ENCODE results near the gene TTLL8.

DNA sequence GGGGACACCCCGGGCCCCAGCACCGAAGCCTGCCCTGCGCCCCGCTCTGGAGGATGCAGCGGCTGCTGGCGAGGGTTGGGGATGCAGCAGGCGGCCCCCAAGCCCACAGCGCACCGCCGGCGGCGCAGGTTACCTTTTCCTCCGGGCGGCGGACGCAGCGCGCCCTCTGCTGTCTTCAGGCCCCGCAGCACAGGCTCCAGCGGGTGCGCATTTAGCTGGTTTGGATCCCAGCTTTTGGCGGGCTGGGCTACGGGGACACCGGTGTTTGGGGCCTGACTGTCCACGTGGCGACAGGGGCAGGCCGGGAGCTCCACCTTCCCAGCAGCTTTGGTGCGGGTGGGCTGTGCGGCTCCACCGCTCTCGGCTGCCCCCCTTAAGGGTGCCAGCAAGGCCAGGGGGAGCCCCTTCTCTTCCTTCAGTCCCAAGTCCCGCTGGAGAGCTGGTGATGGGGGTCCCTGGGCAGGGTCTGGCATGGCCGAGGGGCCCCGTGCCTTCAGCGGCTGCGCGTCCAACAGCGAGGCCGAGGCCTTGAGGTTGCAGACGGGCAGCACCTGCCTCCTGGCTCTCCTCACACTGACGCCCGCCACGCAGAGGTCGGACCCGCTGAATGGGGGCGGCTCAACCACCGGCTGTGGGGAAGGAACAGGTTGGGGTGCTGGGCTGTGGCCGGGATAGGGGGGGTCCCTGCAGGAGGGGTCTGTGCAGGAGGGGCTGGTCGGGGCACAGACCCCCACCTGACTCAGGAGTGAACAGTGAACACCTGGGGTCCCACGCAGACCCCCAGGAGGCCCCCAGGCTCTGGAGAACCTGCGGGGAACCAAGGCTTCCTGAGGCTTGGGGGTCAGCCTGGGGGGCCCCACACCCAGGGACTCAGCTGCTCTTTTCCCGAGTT is 27.6 kb downstream of the TTLL8 start:
- TF ChIP-seq POLR2AphosphoS5 (IDR thresholded peaks at IDR 0.05; ENCODE audit: low read depth, low read length) (no peak), TCF7L2 (IDR thresholded peaks at IDR 0.05; ENCODE audit: low read depth, low read length) (no peak)
- TF ChIP-seq, protein P1, sequence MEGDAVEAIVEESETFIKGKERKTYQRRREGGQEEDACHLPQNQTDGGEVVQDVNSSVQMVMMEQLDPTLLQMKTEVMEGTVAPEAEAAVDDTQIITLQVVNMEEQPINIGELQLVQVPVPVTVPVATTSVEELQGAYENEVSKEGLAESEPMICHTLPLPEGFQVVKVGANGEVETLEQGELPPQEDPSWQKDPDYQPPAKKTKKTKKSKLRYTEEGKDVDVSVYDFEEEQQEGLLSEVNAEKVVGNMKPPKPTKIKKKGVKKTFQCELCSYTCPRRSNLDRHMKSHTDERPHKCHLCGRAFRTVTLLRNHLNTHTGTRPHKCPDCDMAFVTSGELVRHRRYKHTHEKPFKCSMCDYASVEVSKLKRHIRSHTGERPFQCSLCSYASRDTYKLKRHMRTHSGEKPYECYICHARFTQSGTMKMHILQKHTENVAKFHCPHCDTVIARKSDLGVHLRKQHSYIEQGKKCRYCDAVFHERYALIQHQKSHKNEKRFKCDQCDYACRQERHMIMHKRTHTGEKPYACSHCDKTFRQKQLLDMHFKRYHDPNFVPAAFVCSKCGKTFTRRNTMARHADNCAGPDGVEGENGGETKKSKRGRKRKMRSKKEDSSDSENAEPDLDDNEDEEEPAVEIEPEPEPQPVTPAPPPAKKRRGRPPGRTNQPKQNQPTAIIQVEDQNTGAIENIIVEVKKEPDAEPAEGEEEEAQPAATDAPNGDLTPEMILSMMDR (IDR thresholded peaks at IDR 0.05): peak; percentile 96
- TF ChIP-seq, protein P2, sequence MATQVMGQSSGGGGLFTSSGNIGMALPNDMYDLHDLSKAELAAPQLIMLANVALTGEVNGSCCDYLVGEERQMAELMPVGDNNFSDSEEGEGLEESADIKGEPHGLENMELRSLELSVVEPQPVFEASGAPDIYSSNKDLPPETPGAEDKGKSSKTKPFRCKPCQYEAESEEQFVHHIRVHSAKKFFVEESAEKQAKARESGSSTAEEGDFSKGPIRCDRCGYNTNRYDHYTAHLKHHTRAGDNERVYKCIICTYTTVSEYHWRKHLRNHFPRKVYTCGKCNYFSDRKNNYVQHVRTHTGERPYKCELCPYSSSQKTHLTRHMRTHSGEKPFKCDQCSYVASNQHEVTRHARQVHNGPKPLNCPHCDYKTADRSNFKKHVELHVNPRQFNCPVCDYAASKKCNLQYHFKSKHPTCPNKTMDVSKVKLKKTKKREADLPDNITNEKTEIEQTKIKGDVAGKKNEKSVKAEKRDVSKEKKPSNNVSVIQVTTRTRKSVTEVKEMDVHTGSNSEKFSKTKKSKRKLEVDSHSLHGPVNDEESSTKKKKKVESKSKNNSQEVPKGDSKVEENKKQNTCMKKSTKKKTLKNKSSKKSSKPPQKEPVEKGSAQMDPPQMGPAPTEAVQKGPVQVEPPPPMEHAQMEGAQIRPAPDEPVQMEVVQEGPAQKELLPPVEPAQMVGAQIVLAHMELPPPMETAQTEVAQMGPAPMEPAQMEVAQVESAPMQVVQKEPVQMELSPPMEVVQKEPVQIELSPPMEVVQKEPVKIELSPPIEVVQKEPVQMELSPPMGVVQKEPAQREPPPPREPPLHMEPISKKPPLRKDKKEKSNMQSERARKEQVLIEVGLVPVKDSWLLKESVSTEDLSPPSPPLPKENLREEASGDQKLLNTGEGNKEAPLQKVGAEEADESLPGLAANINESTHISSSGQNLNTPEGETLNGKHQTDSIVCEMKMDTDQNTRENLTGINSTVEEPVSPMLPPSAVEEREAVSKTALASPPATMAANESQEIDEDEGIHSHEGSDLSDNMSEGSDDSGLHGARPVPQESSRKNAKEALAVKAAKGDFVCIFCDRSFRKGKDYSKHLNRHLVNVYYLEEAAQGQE (IDR thresholded peaks at IDR 0.05; ENCODE audit: insufficient read depth in 1 of 2, low read depth in 2 of 2, low read length in 1 of 2): no peak

Data from Panc1 (cell line).